Fibroblast of the conjunctiva (primary cell): ENCODE results near the gene PDZD11.
"Not testable (repeated sequence)": the region's sequence is repeated elsewhere in the genome, so short reads cannot be mapped to it uniquely, and the experiment has no call there.

Source experiments
- DNase-seq: peaks from one replicate; pipeline ENCODE4 v3.0.0-alpha.2; 2010; ENCODE audit warnings: low read depth

The PDZD11 gene

DNA sequence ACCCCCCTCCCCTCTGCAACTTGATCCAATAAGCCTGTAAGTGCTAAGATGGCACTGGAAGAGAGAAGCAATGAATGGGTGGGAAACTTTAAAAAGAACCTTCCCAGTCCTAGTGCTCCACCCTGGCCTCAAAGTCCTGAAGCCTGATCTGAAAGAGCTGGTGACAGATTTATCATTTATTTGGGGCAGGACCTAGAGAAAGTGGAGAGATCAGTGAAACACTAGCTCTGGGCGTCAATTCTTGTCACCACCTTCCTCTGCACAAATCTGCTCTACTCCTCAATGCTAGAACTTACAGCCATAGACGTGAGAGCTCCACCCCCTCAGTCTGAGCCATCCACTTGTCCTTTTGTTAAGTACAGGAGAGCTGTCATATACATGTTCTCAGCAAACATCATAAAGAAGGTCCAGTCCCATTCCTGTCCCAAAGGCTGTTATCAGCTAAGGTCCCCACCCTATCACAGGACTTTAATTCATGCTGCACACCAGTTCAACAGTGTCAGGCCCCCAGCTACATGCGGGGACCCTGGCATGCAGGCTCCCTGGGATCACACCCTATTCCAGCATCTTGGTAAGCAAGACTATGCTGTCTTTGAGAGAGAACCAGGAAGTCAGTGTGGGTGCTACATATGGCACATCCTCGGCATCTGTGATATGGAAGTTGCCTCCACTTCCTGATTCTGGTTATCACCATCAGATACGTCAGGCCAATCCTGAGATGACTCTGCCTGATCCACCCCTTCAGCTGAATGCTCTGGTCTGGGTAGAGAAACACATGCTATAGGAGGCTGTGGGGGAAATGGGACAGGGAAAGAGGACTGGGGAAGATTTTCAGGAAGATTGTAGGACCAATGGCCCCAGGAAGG, 32.1 kb downstream of the PDZD11 start:
- no peak for DNase-seq

- DNase-seq, result no peak
These were observed 34.3 kb downstream of the PDZD11 start for GRCh38 chrX:70255452-70255851.

- no peak for DNase-seq
These were observed 34.8 kb downstream of the PDZD11 start for GRCh38 chrX:70254909-70255308.

- DNase-seq, result no peak
These were observed 35.7 kb downstream of the PDZD11 start for GRCh38 chrX:70254063-70254400.

GRCh38 chrX:70253377-70254062, 36.2 kb downstream of the PDZD11 start:
- no peak for DNase-seq

GRCh38 chrX:70252491-70252890, 37.2 kb downstream of the PDZD11 start:
- DNase-seq, result no peak

DNA sequence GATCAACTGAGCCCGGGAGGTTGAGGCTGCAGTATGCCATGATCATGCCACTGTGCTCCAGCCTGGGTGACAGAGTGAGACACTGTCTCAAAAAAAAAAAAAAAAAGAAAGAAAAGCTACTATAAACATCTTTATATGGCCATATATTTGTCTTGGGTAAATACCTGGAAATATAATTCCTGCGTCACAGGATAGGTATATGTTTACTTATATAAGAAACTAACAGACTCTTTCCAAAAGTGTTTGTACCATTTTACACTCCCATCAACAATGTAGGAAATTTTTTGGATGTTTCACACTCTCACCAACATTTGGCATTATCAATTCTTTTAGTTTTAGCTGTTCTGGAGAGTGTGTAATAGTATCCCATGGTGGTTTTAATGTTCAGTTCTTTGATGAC, 42.5 kb downstream of the PDZD11 start:
- no peak for DNase-seq

DNA sequence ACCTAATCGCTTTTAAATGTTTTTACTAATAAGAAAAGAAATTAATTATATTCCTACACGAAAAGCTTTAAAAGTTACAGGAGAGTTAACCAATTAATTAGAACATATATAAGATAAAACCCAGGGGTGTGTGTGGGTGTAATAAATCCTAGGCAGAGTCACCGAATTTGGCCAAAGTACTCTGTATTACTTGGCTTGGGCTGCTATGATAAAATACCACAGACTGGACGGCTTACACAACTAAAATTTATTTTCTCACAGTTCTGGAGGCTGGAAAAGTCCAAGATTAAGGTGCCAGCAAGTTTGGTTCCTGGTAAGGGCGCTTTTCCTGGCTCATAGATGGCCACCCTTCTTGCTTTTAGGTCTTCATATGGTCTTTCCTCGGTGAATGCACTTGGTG, 44.8 kb downstream of the PDZD11 start:
- no peak for DNase-seq

- not testable (repeated sequence) for DNase-seq
These were observed 46.1 kb downstream of the PDZD11 start for GRCh38 chrX:70243601-70244000.

- no peak for DNase-seq
These were observed 48.2 kb downstream of the PDZD11 start for GRCh38 chrX:70241501-70241900.

DNA sequence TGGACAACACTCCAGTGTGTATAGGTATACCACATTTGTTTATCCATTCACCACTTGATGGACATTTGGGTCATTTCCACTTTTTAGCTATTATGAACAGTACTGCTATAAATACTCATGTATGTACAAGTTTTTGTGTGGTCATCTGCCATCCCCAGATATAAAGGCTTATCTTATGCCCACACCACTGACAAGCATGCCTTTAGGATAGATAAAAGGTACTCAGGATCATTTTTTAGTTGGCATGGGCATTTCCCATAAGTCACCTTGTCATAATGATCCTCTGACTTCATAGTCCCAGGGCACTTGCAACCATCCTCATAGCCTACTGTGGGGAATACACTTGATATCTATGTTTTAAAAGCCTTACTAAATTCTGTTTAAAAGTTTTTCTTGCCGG, 49.0 kb downstream of the PDZD11 start:
- DNase-seq, result no peak
